ENCODE results near the gene IRF4. TPM values are rescaled to one million over a fixed set of nuclear protein-coding genes. Genes with fewer than 3 reads are reported as not detected.

Gene IRF4
- total and polyA plus RNA-seq, 4 donors: 0.10 to 3.8 (median 0.94) TPM

- ATAC-seq (ENCODE audit: low FRiP score) (no peak), DNase-seq (no peak)
- Histone ChIP-seq H3K27ac (ENCODE audit: low read depth in 1 of 2, low read length in 2 of 2) (no peak overlapping the region), H3K4me1 (ENCODE audit: control insufficient read depth in 1 of 2, insufficient read depth in 2 of 2, low read length in 2 of 2) (no peaks in the 10 kb centered on the region), H3K27me3 (ENCODE audit: control insufficient read depth in 1 of 2, insufficient read depth in 2 of 2, low read length in 1 of 2) (no peaks in the 10 kb centered on the region), H3K4me3 (ENCODE audit: low read length in 2 of 2) (no peak overlapping the region), H3K9me3 (ENCODE audit: control insufficient read depth, low read length) (no peaks in the 10 kb centered on the region), H3K36me3 (ENCODE audit: control insufficient read depth in 1 of 2, insufficient read depth in 2 of 2, low read length in 1 of 2) (no peaks in the 10 kb centered on the region)
- intact Hi-C loops (cut with DNase I): no loop called here
- WGBS, 2 donors: 86 to 87% methylated on average over 11 of the region's 11 CpGs
Measured at GRCh38 chr6:428047-428603, 36.6 kb downstream of the IRF4 start.

GRCh38 chr6:429515-430121 is 38.1 kb downstream of the IRF4 start:
- Histone ChIP-seq H3K4me3 (ENCODE audit: low read length in 2 of 2) (no peak overlapping the region), H3K9me3 (ENCODE audit: control insufficient read depth, low read length) (no peaks in the 10 kb centered on the region), H3K36me3 (ENCODE audit: control insufficient read depth in 1 of 2, insufficient read depth in 2 of 2, low read length in 1 of 2) (no peaks in the 10 kb centered on the region), H3K27ac (ENCODE audit: low read depth in 1 of 2, low read length in 2 of 2) (no peak overlapping the region), H3K27me3 (ENCODE audit: control insufficient read depth in 1 of 2, insufficient read depth in 2 of 2, low read length in 1 of 2) (no peaks in the 10 kb centered on the region), H3K4me1 (ENCODE audit: control insufficient read depth in 1 of 2, insufficient read depth in 2 of 2, low read length in 2 of 2) (no peaks in the 10 kb centered on the region)
- no peak for ATAC-seq (ENCODE audit: low FRiP score)
- intact Hi-C loops (cut with DNase I): no loop called here
- DNase-seq: no peak
- 80 to 85% methylated on average over 4 of the region's 4 CpGs for WGBS, 2 donors

DNA sequence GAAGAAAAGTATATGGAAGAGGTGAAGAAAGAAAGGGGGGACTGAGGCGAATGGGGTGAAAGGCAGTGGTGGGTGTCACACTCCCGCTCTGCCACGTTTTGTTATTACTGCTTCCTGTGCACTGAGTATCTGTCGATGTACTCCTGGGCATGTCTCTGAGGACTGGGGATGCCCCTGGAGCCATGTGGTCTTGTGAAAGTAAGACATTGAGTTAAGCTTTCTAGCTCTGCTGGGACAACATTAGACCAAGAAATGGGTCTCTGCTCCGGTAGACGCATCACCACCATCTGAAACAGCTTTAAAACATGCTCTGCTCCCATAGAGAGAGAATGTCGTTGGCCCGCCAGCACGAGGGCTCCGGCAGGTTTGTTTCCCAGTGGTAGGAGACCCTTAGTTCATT is 40.0 kb downstream of the IRF4 start:
- Histone ChIP-seq H3K9me3 (ENCODE audit: control insufficient read depth, low read length) (no peaks in the 10 kb centered on the region), H3K27ac (ENCODE audit: low read depth in 1 of 2, low read length in 2 of 2) (no peak overlapping the region), H3K4me1 (ENCODE audit: control insufficient read depth in 1 of 2, insufficient read depth in 2 of 2, low read length in 2 of 2) (no peaks in the 10 kb centered on the region), H3K27me3 (ENCODE audit: control insufficient read depth in 1 of 2, insufficient read depth in 2 of 2, low read length in 1 of 2) (no peaks in the 10 kb centered on the region), H3K4me3 (ENCODE audit: low read length in 2 of 2) (no peak overlapping the region), H3K36me3 (ENCODE audit: control insufficient read depth in 1 of 2, insufficient read depth in 2 of 2, low read length in 1 of 2) (no peaks in the 10 kb centered on the region)
- WGBS, 2 donors: 83 to 88% methylated on average over 10 of the region's 10 CpGs
- DNase-seq (no peak), ATAC-seq (ENCODE audit: low FRiP score) (no peak)
- intact Hi-C loops (cut with DNase I): no loop called here

DNA sequence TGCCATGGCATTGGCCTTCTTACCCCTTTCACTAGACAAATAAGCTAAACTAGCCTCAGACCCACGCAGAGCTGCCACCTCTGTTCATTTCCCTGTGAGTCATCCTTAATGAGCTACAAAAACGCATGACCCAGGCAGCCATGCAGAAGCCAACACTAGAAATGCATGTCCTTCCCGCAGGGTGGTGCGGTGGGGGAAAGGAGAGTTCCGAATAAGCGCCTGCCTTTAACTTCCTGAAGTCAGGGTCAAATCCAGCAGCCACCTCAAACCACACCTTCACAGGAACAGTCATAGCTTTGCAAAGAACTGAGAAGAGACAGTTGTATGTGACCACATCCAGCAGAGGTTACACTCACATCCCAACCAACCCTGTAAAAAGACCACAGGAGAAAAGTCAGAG is 40.4 kb downstream of the IRF4 start:
- H3K4me1 ChIP-seq (ENCODE audit: control insufficient read depth in 1 of 2, insufficient read depth in 2 of 2, low read length in 2 of 2): no peaks in the 10 kb centered on the region
- ATAC-seq (ENCODE audit: low FRiP score) (no peak), DNase-seq (no peak)
- 75 to 77% methylated on average over 6 of the region's 6 CpGs for WGBS, 2 donors
- H3K27me3 ChIP-seq (ENCODE audit: control insufficient read depth in 1 of 2, insufficient read depth in 2 of 2, low read length in 1 of 2): no peaks in the 10 kb centered on the region
- intact Hi-C loops (cut with DNase I): no loop called here
- no peak overlapping the region for H3K27ac ChIP-seq (ENCODE audit: low read depth in 1 of 2, low read length in 2 of 2)
- no peak overlapping the region for H3K4me3 ChIP-seq (ENCODE audit: low read length in 2 of 2)
- no peaks in the 10 kb centered on the region for H3K36me3 ChIP-seq (ENCODE audit: control insufficient read depth in 1 of 2, insufficient read depth in 2 of 2, low read length in 1 of 2)
- no peaks in the 10 kb centered on the region for H3K9me3 ChIP-seq (ENCODE audit: control insufficient read depth, low read length)

- no peak for DNase-seq
- Histone ChIP-seq H3K9me3 (ENCODE audit: control insufficient read depth, low read length) (no peaks in the 10 kb centered on the region), H3K4me3 (ENCODE audit: low read length in 2 of 2) (no peak overlapping the region), H3K27me3 (ENCODE audit: control insufficient read depth in 1 of 2, insufficient read depth in 2 of 2, low read length in 1 of 2) (no peaks in the 10 kb centered on the region), H3K27ac (ENCODE audit: low read depth in 1 of 2, low read length in 2 of 2) (no peak overlapping the region), H3K36me3 (ENCODE audit: control insufficient read depth in 1 of 2, insufficient read depth in 2 of 2, low read length in 1 of 2) (no peaks in the 10 kb centered on the region), H3K4me1 (ENCODE audit: control insufficient read depth in 1 of 2, insufficient read depth in 2 of 2, low read length in 2 of 2) (no peaks in the 10 kb centered on the region)
- 87 to 88% methylated on average over 14 of the region's 14 CpGs for WGBS, 2 donors
- intact Hi-C loops (cut with DNase I): no loop called here
- ATAC-seq (ENCODE audit: low FRiP score): no peak
Measured at GRCh38 chr6:434051-434705, 42.6 kb downstream of the IRF4 start.

DNA sequence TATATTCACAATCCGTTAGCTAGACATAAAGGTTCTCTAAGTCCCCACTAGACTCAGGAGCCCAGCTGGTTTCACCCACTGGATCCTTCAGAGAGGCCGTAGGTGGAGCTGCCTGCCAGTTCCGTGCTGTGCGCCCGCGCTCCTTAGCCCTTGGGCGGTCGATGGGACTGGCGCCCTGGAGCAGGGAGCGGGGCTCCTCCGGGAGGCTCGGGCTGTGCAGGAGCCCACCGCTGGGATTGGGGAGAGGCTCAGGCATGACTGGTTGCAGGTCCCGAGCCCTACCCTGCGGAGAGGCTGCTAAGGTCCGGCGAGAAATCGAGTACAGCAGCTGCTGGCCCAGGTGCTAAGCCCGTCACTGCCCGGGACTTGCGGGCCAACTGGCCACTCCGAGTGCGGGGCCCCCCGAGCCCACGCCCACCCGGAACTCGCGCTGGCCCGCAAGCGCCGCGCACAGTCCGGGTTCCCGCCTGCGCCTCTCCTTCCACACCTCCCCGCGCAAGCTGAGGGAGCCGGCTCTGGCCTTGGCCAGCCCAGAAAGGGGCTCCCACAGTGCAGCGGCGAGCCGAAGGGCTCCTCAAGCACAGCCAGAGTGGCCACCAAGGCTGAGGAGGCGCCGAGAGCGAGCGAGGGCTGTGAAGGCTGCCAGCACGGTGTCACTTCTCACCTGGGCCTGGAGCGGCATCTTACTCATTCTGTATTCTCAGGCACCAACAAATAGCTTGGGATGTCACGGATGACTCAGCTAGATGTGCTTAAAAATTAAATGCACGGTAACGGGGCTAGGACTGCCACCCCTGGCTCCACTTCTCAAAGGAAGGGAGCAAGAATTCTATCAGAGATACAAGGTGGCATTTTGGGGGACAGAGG is 44.1 kb downstream of the IRF4 start:
- 98 to 99% methylated on average over 50 of the region's 50 CpGs for WGBS, 2 donors
- DNase-seq: no peak
- no peaks in the 10 kb centered on the region for H3K36me3 ChIP-seq (ENCODE audit: control insufficient read depth in 1 of 2, insufficient read depth in 2 of 2, low read length in 1 of 2)
- no peak overlapping the region for H3K4me3 ChIP-seq (ENCODE audit: low read length in 2 of 2)
- H3K4me1 ChIP-seq (ENCODE audit: control insufficient read depth in 1 of 2, insufficient read depth in 2 of 2, low read length in 2 of 2): no peaks in the 10 kb centered on the region
- H3K27ac ChIP-seq (ENCODE audit: low read depth in 1 of 2, low read length in 2 of 2): no peak overlapping the region
- no peaks in the 10 kb centered on the region for H3K27me3 ChIP-seq (ENCODE audit: control insufficient read depth in 1 of 2, insufficient read depth in 2 of 2, low read length in 1 of 2)
- intact Hi-C loops (cut with DNase I): no loop called here
- H3K9me3 ChIP-seq (ENCODE audit: control insufficient read depth, low read length): no peaks in the 10 kb centered on the region
- no peak for ATAC-seq (ENCODE audit: low FRiP score)

DNA sequence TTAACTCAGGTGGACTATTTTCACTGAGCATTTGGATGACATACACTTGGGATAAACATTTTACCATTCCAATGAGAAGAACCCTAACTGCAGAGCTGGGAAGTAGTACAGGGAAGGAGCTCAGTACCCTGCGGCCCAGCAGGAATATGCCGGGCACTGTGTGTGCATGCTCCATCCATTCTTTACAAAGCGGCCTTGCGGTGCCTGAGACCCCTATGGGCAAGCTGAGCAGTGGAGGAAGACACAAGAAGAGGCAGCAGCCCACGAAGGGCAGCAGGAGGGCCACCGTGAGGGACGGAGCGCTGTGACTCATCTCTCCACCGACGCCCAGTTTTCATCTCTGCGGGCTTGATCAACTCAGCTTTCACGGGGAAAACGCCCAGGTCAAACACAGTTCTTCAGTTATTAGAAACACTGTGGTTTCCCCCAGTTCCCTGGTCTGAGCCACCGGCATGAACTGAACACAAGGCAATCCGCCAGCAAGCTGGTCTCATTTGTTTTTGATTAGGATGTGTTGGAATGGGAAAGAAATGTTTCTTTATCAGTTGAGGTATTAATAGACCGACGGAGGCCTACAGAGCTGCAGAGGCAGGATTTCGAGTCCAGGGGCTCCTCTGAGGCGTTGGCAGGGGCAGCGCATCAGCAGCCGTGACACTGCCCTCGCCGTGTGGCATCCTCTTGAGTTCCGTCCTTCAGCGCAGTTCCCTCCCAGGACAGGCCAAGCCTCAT is 44.9 kb downstream of the IRF4 start:
- DNase-seq: no peak
- Histone ChIP-seq H3K9me3 (ENCODE audit: control insufficient read depth, low read length) (no peaks in the 10 kb centered on the region), H3K27me3 (ENCODE audit: control insufficient read depth in 1 of 2, insufficient read depth in 2 of 2, low read length in 1 of 2) (no peaks in the 10 kb centered on the region), H3K4me1 (ENCODE audit: control insufficient read depth in 1 of 2, insufficient read depth in 2 of 2, low read length in 2 of 2) (no peaks in the 10 kb centered on the region), H3K36me3 (ENCODE audit: control insufficient read depth in 1 of 2, insufficient read depth in 2 of 2, low read length in 1 of 2) (no peaks in the 10 kb centered on the region), H3K4me3 (ENCODE audit: low read length in 2 of 2) (no peak overlapping the region), H3K27ac (ENCODE audit: low read depth in 1 of 2, low read length in 2 of 2) (no peak overlapping the region)
- ATAC-seq (ENCODE audit: low FRiP score): no peak
- 49 to 55% methylated on average over 24 to 25 of the region's 25 CpGs for WGBS, 2 donors
- intact Hi-C loops (cut with DNase I): no loop called here

DNA sequence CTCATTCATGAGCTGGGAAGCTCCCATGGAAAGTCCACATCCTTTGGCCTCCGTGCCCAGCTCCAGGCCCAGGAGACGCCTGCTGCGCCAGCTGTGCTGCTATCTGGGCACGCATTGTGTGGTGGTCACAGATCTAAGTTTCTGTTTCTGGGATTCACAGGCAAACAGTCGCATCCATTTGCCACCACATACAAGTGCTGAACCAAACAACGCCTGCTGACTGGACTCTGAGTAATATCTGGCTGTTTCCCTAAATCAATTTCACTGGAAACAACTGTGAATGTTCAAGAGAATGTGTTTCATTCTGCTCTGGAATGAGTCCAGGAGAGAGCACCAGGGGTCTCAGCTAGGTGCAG is 45.5 kb downstream of the IRF4 start:
- Histone ChIP-seq H3K27ac (ENCODE audit: low read depth in 1 of 2, low read length in 2 of 2) (no peak overlapping the region), H3K4me3 (ENCODE audit: low read length in 2 of 2) (no peak overlapping the region), H3K4me1 (ENCODE audit: control insufficient read depth in 1 of 2, insufficient read depth in 2 of 2, low read length in 2 of 2) (no peaks in the 10 kb centered on the region), H3K36me3 (ENCODE audit: control insufficient read depth in 1 of 2, insufficient read depth in 2 of 2, low read length in 1 of 2) (no peaks in the 10 kb centered on the region), H3K27me3 (ENCODE audit: control insufficient read depth in 1 of 2, insufficient read depth in 2 of 2, low read length in 1 of 2) (no peaks in the 10 kb centered on the region), H3K9me3 (ENCODE audit: control insufficient read depth, low read length) (no peaks in the 10 kb centered on the region)
- no peak for DNase-seq
- no peak for ATAC-seq (ENCODE audit: low FRiP score)
- 75 to 80% methylated on average over 6 of the region's 6 CpGs for WGBS, 2 donors
- intact Hi-C loops (cut with DNase I): no loop called here

All from aorta (tissue), 5 donors.